SU-DHL-6 (cell line): Measurements from ENCODE around the gene LRRC1.

Experiments used
- H2AFZ ChIP-seq: fragments of 200-600 bp; sonication (generic); 2 replicates; pipeline ENCODE4 v1.6.1; 2014; ENCODE audit warnings: low read depth, mild to moderate bottlenecking, moderate library complexity, mixed read lengths, antibody characterized with exemption, low read length; ENCODE audit not compliant: severe bottlenecking
- H3F3A ChIP-seq: fragments of 200-600 bp; shearing (Covaris generic); 2 replicates; pipeline ENCODE4 v1.6.0; 2016; ENCODE audit warnings: antibody characterized with exemption, mild to moderate bottlenecking; ENCODE audit not compliant: insufficient read depth
- H3K27ac ChIP-seq: fragments of 200-600 bp; sonication (generic); 2 replicates; pipeline ENCODE4 v1.5.1; 2016; ENCODE audit warnings: low read depth, mild to moderate bottlenecking, low read length, moderate library complexity, mixed read lengths
- H3K27me3 ChIP-seq: fragments of 200-600 bp; sonication (generic), shearing (Covaris generic); 2 replicates; pipeline ENCODE4 v1.6.0; 2014; ENCODE audit warnings: mild to moderate bottlenecking, low read length
- H3K36me3 ChIP-seq: fragments of 200-600 bp; sonication (generic); 2 replicates; pipeline ENCODE4 v1.6.1; 2014; ENCODE audit warnings: mild to moderate bottlenecking, low read length, mixed read lengths
- H3K4me2 ChIP-seq: fragments of 300-600, 200-600 bp; shearing (Covaris generic), sonication (generic); 2 replicates; pipeline ENCODE4 v1.6.0; 2014; ENCODE audit warnings: low read length, low read depth, mild to moderate bottlenecking; ENCODE audit not compliant: poor library complexity, severe bottlenecking
- H3K4me3 ChIP-seq: fragments of 200-600 bp; sonication (generic); 2 replicates; pipeline ENCODE4 v1.5.1; 2014; ENCODE audit warnings: antibody characterized with exemption, low read length, mild to moderate bottlenecking, mixed read lengths; ENCODE audit not compliant: insufficient read depth, poor library complexity, severe bottlenecking
- H3K79me2 ChIP-seq: fragments of 200-600 bp; sonication (generic); 2 replicates; pipeline ENCODE4 v1.6.1; 2014; ENCODE audit warnings: mild to moderate bottlenecking, low read length, moderate library complexity; ENCODE audit not compliant: insufficient read depth
- H3K9ac ChIP-seq: fragments of 200-600 bp; sonication (generic); 2 replicates; pipeline ENCODE4 v1.7.0; 2014; ENCODE audit warnings: mild to moderate bottlenecking, low read length
- H3K9me2 ChIP-seq: fragments of 200-600 bp; sonication (generic); replicated peaks from 2 replicates; pipeline ENCODE4 v1.6.1; 2014; ENCODE audit warnings: low read length; ENCODE audit not compliant: insufficient read depth
- H3K9me3 ChIP-seq: fragments of 200-600 bp; sonication (generic); 2 replicates; pipeline ENCODE4 v1.6.1; 2014; ENCODE audit warnings: low read length, mixed read lengths; ENCODE audit not compliant: insufficient read depth
- H4K20me1 ChIP-seq: fragments of 200-600 bp; sonication (generic); 2 replicates; pipeline ENCODE4 v1.6.1; 2014; ENCODE audit warnings: low read depth, mild to moderate bottlenecking, antibody characterized with exemption, low read length, moderate library complexity, mixed read lengths
- EZH2phosphoT487 ChIP-seq: fragments of 200-600 bp; sonication (generic), shearing (Covaris generic); conservative IDR thresholded peaks from 2 replicates; pipeline ENCODE4 v1.6.1; 2018; ENCODE audit warnings: mild to moderate bottlenecking, antibody characterized with exemption, low read length, moderate library complexity, mixed read lengths
- TF ChIP-seq, protein P1 (sequence below): fragments of 200-600 bp; sonication (generic); IDR thresholded peaks from one replicate; pipeline ENCODE4 v1.5.1; 2017; ENCODE audit warnings: antibody characterized with exemption, mild to moderate bottlenecking, low read length, moderate library complexity; ENCODE audit not compliant: insufficient read depth, poor library complexity, severe bottlenecking

LRRC1 gene

DNA sequence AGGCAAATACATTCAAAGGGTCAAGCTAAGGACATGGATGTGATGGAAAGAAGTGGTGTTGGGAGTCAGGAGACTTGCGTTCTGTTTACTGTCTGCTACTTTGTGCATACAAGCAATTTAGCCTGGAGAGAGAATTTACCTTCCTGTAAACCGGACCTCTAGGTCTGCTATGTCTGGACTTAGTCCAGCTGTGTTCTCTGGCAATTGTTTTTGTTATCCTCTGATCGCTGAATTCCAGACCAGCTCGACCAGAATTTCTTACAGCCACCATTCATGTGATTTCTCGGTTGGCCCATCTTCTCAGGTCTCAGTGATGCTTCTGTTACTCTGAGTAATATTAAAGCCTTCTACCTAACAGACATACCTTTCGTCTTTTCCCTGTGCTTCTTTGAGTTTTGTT is 75.2 kb downstream of the LRRC1 start:
- no peak overlapping the region for H3K27ac ChIP-seq

DNA sequence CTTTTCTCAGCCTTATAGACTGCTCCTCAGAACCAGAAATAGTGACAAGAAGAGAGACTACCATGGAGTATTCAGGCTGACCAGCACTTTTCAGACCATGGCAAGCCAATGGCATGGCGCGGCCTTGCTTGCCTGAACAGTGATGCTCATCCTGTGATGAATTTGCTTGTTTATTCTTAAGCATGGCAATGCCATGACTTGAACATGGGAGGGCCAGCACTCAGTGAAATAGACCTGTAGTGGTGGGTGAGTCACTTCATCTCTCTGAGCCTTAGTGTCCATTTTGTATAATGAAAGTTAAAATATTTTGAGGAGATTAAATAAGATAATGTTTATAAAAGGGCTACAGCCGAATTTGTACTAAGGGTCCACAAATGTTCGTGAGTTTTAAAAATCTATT is 79.1 kb downstream of the LRRC1 start:
- no peak for TF ChIP-seq EZH2phosphoT487
- TF ChIP-seq, protein P1, sequence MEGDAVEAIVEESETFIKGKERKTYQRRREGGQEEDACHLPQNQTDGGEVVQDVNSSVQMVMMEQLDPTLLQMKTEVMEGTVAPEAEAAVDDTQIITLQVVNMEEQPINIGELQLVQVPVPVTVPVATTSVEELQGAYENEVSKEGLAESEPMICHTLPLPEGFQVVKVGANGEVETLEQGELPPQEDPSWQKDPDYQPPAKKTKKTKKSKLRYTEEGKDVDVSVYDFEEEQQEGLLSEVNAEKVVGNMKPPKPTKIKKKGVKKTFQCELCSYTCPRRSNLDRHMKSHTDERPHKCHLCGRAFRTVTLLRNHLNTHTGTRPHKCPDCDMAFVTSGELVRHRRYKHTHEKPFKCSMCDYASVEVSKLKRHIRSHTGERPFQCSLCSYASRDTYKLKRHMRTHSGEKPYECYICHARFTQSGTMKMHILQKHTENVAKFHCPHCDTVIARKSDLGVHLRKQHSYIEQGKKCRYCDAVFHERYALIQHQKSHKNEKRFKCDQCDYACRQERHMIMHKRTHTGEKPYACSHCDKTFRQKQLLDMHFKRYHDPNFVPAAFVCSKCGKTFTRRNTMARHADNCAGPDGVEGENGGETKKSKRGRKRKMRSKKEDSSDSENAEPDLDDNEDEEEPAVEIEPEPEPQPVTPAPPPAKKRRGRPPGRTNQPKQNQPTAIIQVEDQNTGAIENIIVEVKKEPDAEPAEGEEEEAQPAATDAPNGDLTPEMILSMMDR = no peak
- Histone ChIP-seq H3K27me3 (no peaks in the 10 kb centered on the region), H3K36me3 (no peaks in the 10 kb centered on the region), H4K20me1 (no peaks in the 10 kb centered on the region), H3K9ac (no peak overlapping the region), H3K4me3 (no peak overlapping the region), H3K27ac (no peak overlapping the region), H3K4me2 (no peak overlapping the region), H3F3A (no peaks in the 10 kb centered on the region), H3K9me3 (0 out of 2 replicates have a peak, but pooled peaks cover 4% of the 10 kb centered on the region), H3K79me2 (no peaks in the 10 kb centered on the region), H2AFZ (no peak overlapping the region), H3K9me2 (no peaks in the 10 kb centered on the region)

More for the DNA sequence above, 75.2 kb downstream of the LRRC1 start:
- Histone ChIP-seq H3K9me3 (0 out of 2 replicates have a peak, but pooled peaks cover 4% of the 10 kb centered on the region), H3K9me2 (no peaks in the 10 kb centered on the region), H3K27me3 (no peaks in the 10 kb centered on the region), H4K20me1 (no peaks in the 10 kb centered on the region), H3F3A (no peaks in the 10 kb centered on the region), H3K36me3 (no peaks in the 10 kb centered on the region), H3K4me2 (no peak overlapping the region), H2AFZ (no peak overlapping the region), H3K9ac (no peak overlapping the region), H3K4me3 (no peak overlapping the region), H3K79me2 (no peaks in the 10 kb centered on the region)
- TF ChIP-seq EZH2phosphoT487 = no peak
- TF ChIP-seq, protein P1 = no peak

DNA sequence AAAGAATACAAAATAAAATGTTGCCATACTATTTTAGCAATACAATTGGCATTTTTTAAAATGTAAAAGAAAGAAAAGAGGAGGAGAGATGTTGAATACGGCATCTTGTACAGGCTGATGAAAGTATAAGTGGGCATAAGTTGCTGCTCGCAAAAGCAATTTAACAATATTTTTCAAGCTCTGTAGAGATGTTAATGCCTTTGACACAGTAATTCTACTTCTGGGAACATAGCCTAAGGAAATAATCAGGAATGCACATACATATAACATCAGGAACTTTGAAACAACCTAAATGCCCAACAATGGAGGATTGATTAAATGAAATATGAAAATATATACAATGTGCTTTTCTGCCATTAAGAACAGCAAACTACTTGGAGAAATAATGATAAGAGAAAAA is 80.2 kb downstream of the LRRC1 start:
- no peak overlapping the region for H3K4me2 ChIP-seq
- H4K20me1 ChIP-seq = no peaks in the 10 kb centered on the region
- no peaks in the 10 kb centered on the region for H3F3A ChIP-seq
- no peaks in the 10 kb centered on the region for H3K9me2 ChIP-seq
- TF ChIP-seq, protein P1 = no peak
- TF ChIP-seq EZH2phosphoT487 = no peak
- no peak overlapping the region for H3K4me3 ChIP-seq
- H3K79me2 ChIP-seq = no peaks in the 10 kb centered on the region
- no peak overlapping the region for H3K9ac ChIP-seq
- 0 out of 2 replicates have a peak, but pooled peaks cover 4% of the 10 kb centered on the region for H3K9me3 ChIP-seq
- H3K36me3 ChIP-seq = no peaks in the 10 kb centered on the region
- no peaks in the 10 kb centered on the region for H3K27me3 ChIP-seq
- H3K27ac ChIP-seq = no peak overlapping the region
- no peak overlapping the region for H2AFZ ChIP-seq
